HEK293 (cell line): ENCODE data around the gene RHD.
A peak's percentile ranks its signal among the peaks of the same experiment; 100 is the strongest.

ENCODE experiments used
- AEBP2 ChIP-seq: fragments of 450-650 bp; formaldehyde crosslinking; IDR thresholded peaks from 2 replicates; pipeline ENCODE4 v1.5.1; 2016; ENCODE audit warnings: missing biosample characterization, missing genetic modification characterization, borderline replicate concordance
- GFI1B ChIP-seq: fragments of 450-650 bp; formaldehyde crosslinking; IDR thresholded peaks from 2 replicates; pipeline ENCODE4 v1.5.1; 2016; ENCODE audit warnings: missing biosample characterization, missing genetic modification characterization
- GLI2 ChIP-seq: fragments of 450-650 bp; formaldehyde crosslinking; IDR thresholded peaks from 2 replicates; pipeline ENCODE4; 2017; ENCODE audit warnings: missing biosample characterization, missing genetic modification characterization, low read depth, borderline replicate concordance
- HOXD13 ChIP-seq: sonication (generic); formaldehyde crosslinking; IDR thresholded peaks from 2 replicates; pipeline ENCODE4 v1.8.0; 2022; ENCODE audit warnings: missing genetic modification reagents, borderline replicate concordance
- IKZF3 ChIP-seq: fragments of 450-650 bp; IDR thresholded peaks from 2 replicates; pipeline ENCODE4 v1.5.0; 2018; ENCODE audit warnings: missing biosample characterization, mild to moderate bottlenecking, missing genetic modification characterization, moderate library complexity
- KLF16 ChIP-seq: fragments of 450-650 bp; formaldehyde crosslinking; IDR thresholded peaks from 2 replicates; pipeline ENCODE4 v1.5.1; 2017; ENCODE audit warnings: missing biosample characterization, missing genetic modification characterization
- KLF8 ChIP-seq: fragments of 450-650 bp; formaldehyde crosslinking; IDR thresholded peaks from 2 replicates; pipeline ENCODE4 v1.5.1; 2016; ENCODE audit warnings: missing biosample characterization, missing genetic modification characterization
- SP3 ChIP-seq: fragments of 450-650 bp; formaldehyde crosslinking; IDR thresholded peaks from 2 replicates; pipeline ENCODE4 v1.5.1; 2016; ENCODE audit warnings: missing biosample characterization, missing genetic modification characterization
- WT1 ChIP-seq: fragments of 450-650 bp; formaldehyde crosslinking; IDR thresholded peaks from 2 replicates; pipeline ENCODE4 v1.5.1; 2016; ENCODE audit warnings: missing biosample characterization, missing genetic modification characterization
- YY2 ChIP-seq: fragments of 450-650 bp; formaldehyde crosslinking; IDR thresholded peaks from 2 replicates; pipeline ENCODE4 v1.5.1; 2016; ENCODE audit warnings: missing biosample characterization, missing genetic modification characterization
- ZBTB17 ChIP-seq: fragments of 450-650 bp; formaldehyde crosslinking; IDR thresholded peaks from 2 replicates; pipeline ENCODE4 v1.5.1; 2016; ENCODE audit warnings: missing biosample characterization, missing genetic modification characterization
- ZBTB20 ChIP-seq: fragments of 450-650 bp; formaldehyde crosslinking; IDR thresholded peaks from 2 replicates; pipeline ENCODE4 v1.5.1; 2016; ENCODE audit warnings: missing biosample characterization, missing genetic modification characterization
- ZBTB44 ChIP-seq: fragments of 450-650 bp; IDR thresholded peaks from 2 replicates; pipeline ENCODE4 v1.5.1; 2018; ENCODE audit warnings: missing biosample characterization, mild to moderate bottlenecking, missing genetic modification characterization
- ZBTB48 ChIP-seq: fragments of 450-650 bp; formaldehyde crosslinking; IDR thresholded peaks from 2 replicates; pipeline ENCODE4 v1.5.1; 2016; ENCODE audit warnings: missing biosample characterization, missing genetic modification characterization
- ZBTB49 ChIP-seq: fragments of 450-650 bp; formaldehyde crosslinking; IDR thresholded peaks from 2 replicates; pipeline ENCODE4 v1.5.1; 2016; ENCODE audit warnings: missing biosample characterization, missing genetic modification characterization, low read depth
- ZBTB6 ChIP-seq: fragments of 450-650 bp; formaldehyde crosslinking; IDR thresholded peaks from 2 replicates; pipeline ENCODE4 v1.5.1; 2017; ENCODE audit warnings: missing biosample characterization, missing genetic modification characterization
- ZEB2 ChIP-seq: fragments of 450-650 bp; formaldehyde crosslinking; IDR thresholded peaks from 2 replicates; pipeline ENCODE4 v1.5.1; 2016; ENCODE audit warnings: missing biosample characterization, missing genetic modification characterization
- ZNF114 ChIP-seq: fragments of 450-650 bp; formaldehyde crosslinking; IDR thresholded peaks from 2 replicates; pipeline ENCODE4 v1.5.0; 2017; ENCODE audit warnings: missing biosample characterization, missing genetic modification characterization
- ZNF148 ChIP-seq: fragments of 450-650 bp; formaldehyde crosslinking; IDR thresholded peaks from 2 replicates; pipeline ENCODE4 v1.5.0; 2017; ENCODE audit warnings: missing biosample characterization, missing genetic modification characterization, borderline replicate concordance
- ZNF157 ChIP-seq: fragments of 450-650 bp; formaldehyde crosslinking; IDR thresholded peaks from 2 replicates; pipeline ENCODE4 v1.5.1; 2016; ENCODE audit warnings: missing biosample characterization, missing genetic modification characterization
- ZNF184 ChIP-seq: fragments of 450-650 bp; IDR thresholded peaks from 2 replicates; pipeline ENCODE4 v1.5.1; 2018; ENCODE audit warnings: missing biosample characterization, mild to moderate bottlenecking, missing genetic modification characterization
- ZNF221 ChIP-seq: fragments of 450-650 bp; formaldehyde crosslinking; IDR thresholded peaks from 2 replicates; pipeline ENCODE4 v1.5.1; 2017; ENCODE audit warnings: missing biosample characterization, missing genetic modification characterization, borderline replicate concordance
- ZNF311 ChIP-seq: fragments of 450-650 bp; formaldehyde crosslinking; IDR thresholded peaks from 2 replicates; pipeline ENCODE4 v1.5.1; 2017; ENCODE audit warnings: missing biosample characterization, missing genetic modification characterization, borderline replicate concordance
- ZNF335 ChIP-seq: fragments of 450-650 bp; formaldehyde crosslinking; conservative IDR thresholded peaks from 2 replicates; pipeline ENCODE4 v1.5.1; 2016; ENCODE audit warnings: missing biosample characterization, missing genetic modification characterization
- ZNF350 ChIP-seq: fragments of 450-650 bp; formaldehyde crosslinking; IDR thresholded peaks from 2 replicates; pipeline ENCODE4 v1.5.0; 2017; ENCODE audit warnings: missing biosample characterization, mild to moderate bottlenecking, missing genetic modification characterization
- ZNF404 ChIP-seq: fragments of 450-650 bp; formaldehyde crosslinking; IDR thresholded peaks from 2 replicates; pipeline ENCODE4 v1.5.1; 2017; ENCODE audit warnings: missing biosample characterization, missing genetic modification characterization
- ZNF596 ChIP-seq: fragments of 450-650 bp; IDR thresholded peaks from 2 replicates; pipeline ENCODE4 v1.5.0; 2018; ENCODE audit warnings: missing biosample characterization, mild to moderate bottlenecking, missing genetic modification characterization, moderate library complexity
- ZNF677 ChIP-seq: fragments of 450-650 bp; IDR thresholded peaks from 2 replicates; pipeline ENCODE4 v1.5.0; 2018; ENCODE audit warnings: missing biosample characterization, mild to moderate bottlenecking, missing genetic modification characterization, moderate library complexity
- ZNF701 ChIP-seq: fragments of 450-650 bp; formaldehyde crosslinking; IDR thresholded peaks from 2 replicates; pipeline ENCODE4 v1.5.1; 2016; ENCODE audit warnings: missing biosample characterization, missing genetic modification characterization
- ZNF785 ChIP-seq: fragments of 450-650 bp; formaldehyde crosslinking; IDR thresholded peaks from 2 replicates; pipeline ENCODE4 v1.5.1; 2016; ENCODE audit warnings: missing biosample characterization, missing genetic modification characterization
- ZNF837 ChIP-seq: fragments of 450-650 bp; formaldehyde crosslinking; IDR thresholded peaks from 2 replicates; pipeline ENCODE4 v1.5.1; 2016; ENCODE audit warnings: missing biosample characterization, missing genetic modification characterization
- ZXDB ChIP-seq: fragments of 450-650 bp; formaldehyde crosslinking; IDR thresholded peaks from 2 replicates; pipeline ENCODE4 v1.5.1; 2016; ENCODE audit warnings: missing biosample characterization, missing genetic modification characterization

Gene RHD

GRCh38 chr1:25232866-25233784 is 39.2 kb upstream of the RHD start (continued):
- no peak for TF ChIP-seq GLI2
- no peak for TF ChIP-seq YY2 (tag by site-specific recombination)
- TF ChIP-seq ZNF221: no peak
- peak; percentile 55; the same call in 1 of the 2 replicates for TF ChIP-seq KLF16 (tag by site-specific recombination)
- TF ChIP-seq ZNF148 (tag by site-specific recombination): no peak
- TF ChIP-seq ZBTB20 (tag by site-specific recombination): no peak; the same call in 1 of the 2 replicates
- TF ChIP-seq ZNF677 (tag by site-specific recombination): no peak
- no peak for TF ChIP-seq ZBTB6
- no peak for TF ChIP-seq ZBTB48
- TF ChIP-seq AEBP2 (tag by site-specific recombination): no peak
- no peak for TF ChIP-seq ZBTB44 (tag by site-specific recombination)
- TF ChIP-seq ZXDB (tag by site-specific recombination): peak; percentile 9; the same call in 1 of the 2 replicates
- TF ChIP-seq ZNF350 (tag by site-specific recombination): no peak
- TF ChIP-seq ZNF114: no peak
- no peak for TF ChIP-seq ZNF837
- no peak for TF ChIP-seq ZNF404 (tag by site-specific recombination)
- no peak for TF ChIP-seq ZEB2 (tag by site-specific recombination)
- TF ChIP-seq ZNF157 (tag by site-specific recombination): no peak
- peak; percentile 69 for TF ChIP-seq SP3 (tag by site-specific recombination)
- no peak for TF ChIP-seq ZNF184 (tag by site-specific recombination)
- TF ChIP-seq WT1 (tag by site-specific recombination): no peak
- TF ChIP-seq ZNF596 (tag by site-specific recombination): no peak
- TF ChIP-seq ZBTB49 (tag by site-specific recombination): no peak
- no peak for TF ChIP-seq KLF8 (tag by site-specific recombination)
- TF ChIP-seq ZNF701 (tag by site-specific recombination): no peak
- TF ChIP-seq GFI1B (tag by site-specific recombination): no peak
- TF ChIP-seq ZNF785: no peak
- no peak for TF ChIP-seq IKZF3
- TF ChIP-seq HOXD13 (CRISPR knock-in tag): no peak
- no peak for TF ChIP-seq ZNF311 (tag by site-specific recombination)
- peak; percentile 61 for TF ChIP-seq ZNF335 (tag by site-specific recombination)
- no peak for TF ChIP-seq ZBTB17 (tag by site-specific recombination)
